Right lobe of liver (tissue), 4 donors: ENCODE measurements around the gene MKLN1.

Experiments used
- CTCF ChIP-seq, 4 donors: fragments of 200-600 bp in 3 of 4; fragments of 450-650 bp in 1 of 4; IDR thresholded peaks; one replicate each; pipeline versions ENCODE4 v1.5.1 to v1.8.0; 2016 to 2022; ENCODE audit warnings: antibody characterized with exemption in 4 of 4, mild to moderate bottlenecking in 2 of 4
- POLR2A ChIP-seq: fragments of 450-650 bp; IDR thresholded peaks from one replicate; pipeline ENCODE4 v1.6.1; 2017; ENCODE audit warnings: antibody characterized with exemption, mild to moderate bottlenecking
- donor health status: DM: no; HTN: no; CAD: no.
- donor health status: DM: no; HTN: no; CAD: no.
- donor health status: DM: no; HTN: yes; CAD: no.

GRCh38 chr7:131538071-131538812 lies 210.6 kb downstream of the MKLN1 start:
- TF ChIP-seq CTCF (IDR thresholded peaks at IDR 0.05) (no peak), POLR2A (no peak)
